H1 (cell line): Measurements from ENCODE around the gene NUP107. TPM values are rescaled to one million over a fixed set of nuclear protein-coding genes. Genes with fewer than 3 reads are reported as not detected.
A peak's percentile ranks its signal among the peaks of the same experiment; 100 is the strongest.

Source experiments
- ASH2L ChIP-seq: fragments of 200-600, 300-600 bp; sonication (generic); IDR thresholded peaks from one replicate; pipeline ENCODE4 v1.7.1; 2017; ENCODE audit warnings: low read length
- BCL11A ChIP-seq, 2 experiments: IDR thresholded peaks; one replicate each; pipeline ENCODE4 v1.6.1; 2011; ENCODE audit warnings: low read depth in 2 of 2, low read length in 2 of 2, mild to moderate bottlenecking in 2 of 2
- BRCA1 ChIP-seq: IDR thresholded peaks from 2 replicates; pipeline ENCODE4 v1.6.1; 2012; ENCODE audit warnings: low read depth, low read length, improper control_type of control experiment
- CBX5 ChIP-seq: fragments of 300-800, 300-1000 bp; sonication (generic); IDR thresholded peaks from 2 replicates; pipeline ENCODE4 v1.7.1; 2016; ENCODE audit warnings: antibody characterized with exemption, low read length, low read depth
- CTCF ChIP-seq, 3 experiments: IDR thresholded peaks; 1 replicate in 2 of 3; 2 replicates in 1 of 3; pipeline versions ENCODE4 v1.5.1 to v1.6.1; 2011; ENCODE audit warnings: low read length in 3 of 3, mild to moderate bottlenecking in 3 of 3, inconsistent platforms in 2 of 3, low read depth in 1 of 3, moderate library complexity in 1 of 3; ENCODE audit not compliant: insufficient read depth in 1 of 3; ENCODE audit errors: control extremely low read depth in 1 of 3
- E2F6 ChIP-seq: IDR thresholded peaks from 2 replicates; pipeline ENCODE4 v1.6.1; 2012; ENCODE audit warnings: inconsistent platforms
- EP300 ChIP-seq, 2 experiments: IDR thresholded peaks; 1 replicate in 1 of 2; 2 replicates in 1 of 2; pipeline ENCODE4 v1.6.1; 2011 to 2012; ENCODE audit warnings: low read depth in 2 of 2, low read length in 2 of 2, mild to moderate bottlenecking in 2 of 2, borderline replicate concordance in 1 of 2, inconsistent platforms in 1 of 2, moderate library complexity in 1 of 2
- KDM4A ChIP-seq: IDR thresholded peaks from one replicate; pipeline ENCODE4 v1.7.1; 2012; ENCODE audit warnings: low read depth, mild to moderate bottlenecking, moderate library complexity, low read length, inconsistent platforms; ENCODE audit not compliant: severe bottlenecking
- MAX ChIP-seq: IDR thresholded peaks from 2 replicates; pipeline ENCODE4 v1.6.1; 2012; ENCODE audit warnings: inconsistent platforms
- POU5F1 ChIP-seq: IDR thresholded peaks from 2 replicates; pipeline ENCODE4 v1.6.1; 2011; ENCODE audit warnings: low read depth, mild to moderate bottlenecking, low read length, moderate library complexity
- RAD21 ChIP-seq, 2 experiments: IDR thresholded peaks in 1 of 2; conservative IDR thresholded peaks in 1 of 2; 2 replicates each; pipeline ENCODE4 v1.6.1; 2011; ENCODE audit warnings: low read depth in 2 of 2, low read length in 2 of 2, improper control_type of control experiment in 1 of 2, inconsistent platforms in 1 of 2, mild to moderate bottlenecking in 1 of 2, moderate library complexity in 1 of 2
- SP2 ChIP-seq: IDR thresholded peaks from 2 replicates; pipeline ENCODE4 v1.6.1; 2012; ENCODE audit warnings: mild to moderate bottlenecking, low read length, inconsistent platforms
- TAF7 ChIP-seq: optimal IDR thresholded peaks from 2 replicates; pipeline ENCODE3; 2011; ENCODE audit warnings: low read depth, mild to moderate bottlenecking, inconsistent platforms, low read length, moderate library complexity, borderline replicate concordance
- polyA plus RNA-seq, 7 experiments: library from polyadenylated mRNA; depleted of rRNA in 3 of 7; stranded (reverse) in 5 of 7; unstranded in 2 of 7; fragments of >200 nt in 5 of 7; fragments of 200-250 nt in 2 of 7; gene quantifications; 1 replicate in 5 of 7; 2 replicates in 1 of 7; 4 replicates in 1 of 7; pipeline versions ENCODE4 v1.2.1 to v1.2.3, GENCODE V29; 2011 to 2013; ENCODE audit warnings: missing spikeins in 2 of 7, mixed read lengths in 2 of 7
- total RNA-seq: library from RNA; stranded (reverse); fragmentation: NEBNext Ultra II Directional; extraction: Animal tissue kit (Norgen Biotek cat#: 25700); gene quantifications from 2 replicates; pipeline ENCODE4 v1.2.1, GENCODE V29; 2021

Gene NUP107
- total and polyA plus RNA-seq, 2 of the 8 experiments (the other 6 are each of a cell fraction or from before 2014, with no cell fraction given) = 46.1 to 141 TPM

- no peak for TF ChIP-seq SP2
- TF ChIP-seq KDM4A = peak; percentile 72
- peak in 1 of 3 experiments; percentile 0; a peak in 1 of 4 replicates for TF ChIP-seq CTCF (IDR thresholded peaks at IDR 0.05; ENCODE audit: control extremely low read depth in 1 of 3, insufficient read depth in 1 of 3, low read depth in 1 of 3, low read length in 3 of 3)
- no peak for TF ChIP-seq CBX5
- peak; percentile 98 for TF ChIP-seq ASH2L
- TF ChIP-seq POU5F1 = no peak
- TF ChIP-seq E2F6 = no peak
- TF ChIP-seq BCL11A (IDR thresholded peaks at IDR 0.05; ENCODE audit: low read depth in 2 of 2, low read length in 2 of 2) = no peak
- no peak for TF ChIP-seq BRCA1
- TF ChIP-seq RAD21 (IDR thresholded peaks at IDR 0.05 in 1 of 2, conservative IDR thresholded peaks at IDR 0.05 in 1 of 2; ENCODE audit: low read depth in 2 of 2, low read length in 2 of 2) = 0 out of 4 replicates have a peak, but pooled peaks of 1 of the 2 experiments have one; percentile 3
- peak; percentile 79 for TF ChIP-seq MAX
- TF ChIP-seq TAF7 = peak; percentile 89
- TF ChIP-seq EP300 (IDR thresholded peaks at IDR 0.05; ENCODE audit: borderline replicate concordance in 1 of 2, low read depth in 2 of 2, low read length in 2 of 2) = no peak
Observed at GRCh38 chr12:68686595-68687521, at the start of gene NUP107 (continued).
